GM12865 (cell line): ENCODE data around the gene ELMO3.

Experiments used
- DNase-seq: peaks from one replicate; pipeline ENCODE4 v3.0.0; 2010; ENCODE audit warnings: low read depth
- H3K4me3 ChIP-seq: 2 replicates; pipeline ENCODE4 v1.5.1; 2011; ENCODE audit warnings: mild to moderate bottlenecking, low read depth, low read length, control low read depth
- CTCF ChIP-seq: IDR thresholded peaks from 2 replicates; pipeline ENCODE4 v1.5.1; 2011; ENCODE audit warnings: low read length, control low read depth, low read depth, inconsistent platforms; ENCODE audit not compliant: insufficient read depth; ENCODE audit errors: missing control alignments

ELMO3 gene

GRCh38 chr16:67228905-67229304, 30.0 kb downstream of the ELMO3 start:
- H3K4me3 ChIP-seq = no peak overlapping the region
- no peak for DNase-seq
- TF ChIP-seq CTCF = no peak

- no peak for TF ChIP-seq CTCF
Measured at GRCh38 chr16:67229906-67230808, 31.2 kb downstream of the ELMO3 start.

GRCh38 chr16:67230809-67231660, 32.1 kb downstream of the ELMO3 start:
- no peak for TF ChIP-seq CTCF
- no peak overlapping the region for H3K4me3 ChIP-seq
- no peak for DNase-seq

More at GRCh38 chr16:67229906-67230808, 31.2 kb downstream of the ELMO3 start:
- H3K4me3 ChIP-seq = no peak overlapping the region
- DNase-seq = no peak

GRCh38 chr16:67233596-67233995, 34.7 kb downstream of the ELMO3 start:
- TF ChIP-seq CTCF = no peak
- DNase-seq = no peak
- H3K4me3 ChIP-seq = no peak overlapping the region

- DNase-seq = no peak
- no peak overlapping the region for H3K4me3 ChIP-seq
- no peak for TF ChIP-seq CTCF
Measured at GRCh38 chr16:67234180-67234597, 35.3 kb downstream of the ELMO3 start.

GRCh38 chr16:67235816-67236562, 37.1 kb downstream of the ELMO3 start:
- no peak for TF ChIP-seq CTCF
- no peak for DNase-seq
- H3K4me3 ChIP-seq = no peak overlapping the region
